IPS-18a (cell line): ENCODE results near the gene MFSD2B.

ENCODE experiments used
- H3K27ac ChIP-seq: one replicate; pipeline ENCODE4 v1.5.1; 2013; ENCODE audit warnings: low read length
- H3K27me3 ChIP-seq: one replicate; pipeline ENCODE4 v1.6.1; 2013; ENCODE audit warnings: mild to moderate bottlenecking, low read length; ENCODE audit not compliant: control insufficient read depth, insufficient read depth
- H3K36me3 ChIP-seq: one replicate; pipeline ENCODE4 v1.6.1; 2013; ENCODE audit warnings: low read depth, low read length; ENCODE audit not compliant: control insufficient read depth
- H3K4me1 ChIP-seq: one replicate; pipeline ENCODE4 v1.6.1; 2013; ENCODE audit warnings: low read depth, low read length; ENCODE audit not compliant: control insufficient read depth
- H3K4me3 ChIP-seq: one replicate; pipeline ENCODE4 v1.5.1; 2013; ENCODE audit warnings: low read length
- H3K9ac ChIP-seq: one replicate; pipeline ENCODE4 v1.6.1; 2013; ENCODE audit warnings: mild to moderate bottlenecking, low read length, moderate library complexity
- H3K9me3 ChIP-seq: one replicate; pipeline ENCODE4 v1.6.1; 2013; ENCODE audit warnings: low read depth, low read length; ENCODE audit not compliant: control insufficient read depth

Gene MFSD2B

GRCh38 chr2:24058564-24059271, 48.8 kb downstream of the MFSD2B start:
- Histone ChIP-seq H3K36me3 (peaks cover 9% of the 10 kb centered on the region), H3K4me1 (no peaks in the 10 kb centered on the region), H3K4me3 (no peak overlapping the region), H3K9ac (no peak overlapping the region), H3K27ac (no peak overlapping the region), H3K27me3 (no peaks in the 10 kb centered on the region), H3K9me3 (no peaks in the 10 kb centered on the region)

DNA sequence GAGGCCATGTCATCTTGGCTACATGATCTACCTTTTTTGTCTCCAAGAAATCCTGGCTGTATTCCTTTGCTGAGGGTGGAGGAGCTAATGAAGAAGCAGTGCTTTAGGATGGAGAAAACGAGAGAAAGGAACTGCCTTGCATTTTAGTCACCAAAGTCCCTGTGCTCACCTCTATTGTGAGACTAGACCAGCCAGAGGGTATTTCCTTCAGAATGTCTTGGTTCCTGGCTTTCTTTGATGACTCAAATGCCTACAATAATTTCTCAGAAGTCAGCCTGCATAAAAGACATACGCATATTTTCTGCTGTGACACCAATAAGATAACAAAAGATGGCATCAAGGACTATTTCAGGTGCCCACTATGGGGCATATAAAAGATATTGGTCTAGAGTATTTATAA, 55.5 kb downstream of the MFSD2B start:
- H3K27ac ChIP-seq: no peak overlapping the region
- H3K36me3 ChIP-seq: peaks cover 36% of the 10 kb centered on the region

DNA sequence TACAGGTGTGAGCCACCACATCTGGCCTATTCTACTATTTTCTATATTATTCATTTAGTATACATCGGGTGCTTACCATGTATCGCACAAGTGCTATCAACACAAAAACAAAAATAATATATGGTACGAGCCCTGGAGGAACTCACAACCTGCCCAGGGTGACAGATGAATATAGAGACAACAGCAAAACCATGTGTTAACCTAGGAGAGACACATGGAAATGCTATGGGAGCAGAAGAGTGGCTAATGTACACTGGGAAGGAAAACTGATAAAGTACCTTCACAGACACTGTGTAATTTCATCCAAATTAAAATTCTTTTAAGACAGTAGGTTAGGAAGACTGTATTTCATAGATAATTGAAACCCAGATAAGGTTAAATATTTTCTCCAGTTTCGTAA, 62.4 kb downstream of the MFSD2B start:
- H3K9ac ChIP-seq: no peak overlapping the region
- H3K4me3 ChIP-seq: no peak overlapping the region
- H3K27me3 ChIP-seq: no peaks in the 10 kb centered on the region
- no peak overlapping the region for H3K27ac ChIP-seq
- H3K36me3 ChIP-seq: peaks cover 24% of the 10 kb centered on the region
- no peaks in the 10 kb centered on the region for H3K9me3 ChIP-seq
- peaks cover 4% of the 10 kb centered on the region for H3K4me1 ChIP-seq

More for the DNA sequence above, 55.5 kb downstream of the MFSD2B start:
- H3K9me3 ChIP-seq: no peaks in the 10 kb centered on the region
- H3K27me3 ChIP-seq: no peaks in the 10 kb centered on the region
- H3K9ac ChIP-seq: no peak overlapping the region
- no peaks in the 10 kb centered on the region for H3K4me1 ChIP-seq
- H3K4me3 ChIP-seq: no peak overlapping the region

DNA sequence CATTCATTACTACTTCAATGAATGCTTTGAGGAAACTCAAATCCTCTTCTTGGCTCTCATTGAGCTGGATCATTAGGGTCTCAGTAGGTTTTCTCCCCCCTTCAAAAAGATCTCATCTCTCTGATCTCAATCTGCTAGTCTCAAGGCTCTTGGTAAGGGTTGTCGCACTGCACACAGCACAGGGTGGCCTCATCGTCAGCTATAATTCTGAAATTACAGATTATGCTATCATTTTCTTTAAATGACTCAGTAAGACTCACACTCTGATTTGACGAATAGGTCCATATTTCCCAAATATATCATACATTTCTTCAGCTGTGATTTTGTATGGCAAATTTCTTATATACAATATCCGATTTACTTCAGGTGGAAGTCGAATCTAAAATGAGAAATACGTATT, 63.9 kb downstream of the MFSD2B start:
- H3K27me3 ChIP-seq: no peaks in the 10 kb centered on the region
- no peak overlapping the region for H3K27ac ChIP-seq
- peaks cover 23% of the 10 kb centered on the region for H3K36me3 ChIP-seq
- no peak overlapping the region for H3K9ac ChIP-seq
- no peaks in the 10 kb centered on the region for H3K9me3 ChIP-seq
- peaks cover 12% of the 10 kb centered on the region for H3K4me1 ChIP-seq
- no peak overlapping the region for H3K4me3 ChIP-seq

DNA sequence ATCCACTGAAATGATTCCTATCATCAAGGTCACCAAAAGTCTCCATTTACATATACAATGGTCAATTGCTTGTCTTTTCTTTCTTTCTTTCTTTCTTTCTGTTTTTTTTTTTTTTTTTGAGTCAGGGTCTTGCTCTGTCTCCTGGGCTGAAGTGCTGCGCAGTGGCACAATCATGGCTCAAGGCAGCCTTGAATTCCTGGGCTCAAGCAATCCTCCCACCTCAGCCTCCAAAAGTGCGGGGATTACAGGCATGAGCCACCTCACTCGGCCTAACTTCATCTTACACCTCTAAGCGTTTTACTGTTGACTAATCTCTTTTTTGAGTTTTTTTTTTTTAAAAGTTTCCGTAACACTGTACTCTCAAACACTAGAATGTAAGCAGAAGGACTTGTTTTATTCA, 65.4 kb downstream of the MFSD2B start:
- H3K4me1 ChIP-seq: peaks cover 12% of the 10 kb centered on the region
- H3K9ac ChIP-seq: peak overlapping the region; percentile 92
- no peak overlapping the region for H3K27ac ChIP-seq
- H3K9me3 ChIP-seq: no peaks in the 10 kb centered on the region
- H3K36me3 ChIP-seq: peaks cover 35% of the 10 kb centered on the region
- H3K4me3 ChIP-seq: peak overlapping the region; percentile 100
- H3K27me3 ChIP-seq: no peaks in the 10 kb centered on the region
